Measurements from ENCODE around the gene HAT1.

The HAT1 gene

DNA sequence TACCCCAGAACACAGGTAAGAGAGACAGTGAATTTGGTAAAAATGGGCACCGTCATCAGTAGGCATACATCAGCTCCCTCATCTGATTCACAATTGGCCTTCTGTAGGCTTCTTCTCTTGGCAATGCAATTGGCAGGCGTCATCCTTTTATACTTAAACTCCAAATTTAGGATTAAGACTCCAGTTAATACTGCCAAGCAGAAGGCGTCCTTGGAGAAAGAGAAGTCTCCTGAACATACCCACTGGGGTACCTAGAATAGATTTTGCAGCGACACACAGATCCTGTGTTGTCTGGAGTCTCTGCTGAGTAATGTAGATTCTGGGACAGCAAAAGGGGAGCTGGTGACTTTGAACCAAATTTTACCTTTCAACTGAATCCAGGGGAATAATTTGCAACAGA lies 76.9 kb downstream of the HAT1 start:
- TF ChIP-seq EZH2phosphoT487 (IDR thresholded peaks at IDR 0.05; ENCODE audit: borderline replicate concordance), result no peak
- TF ChIP-seq, protein P1, sequence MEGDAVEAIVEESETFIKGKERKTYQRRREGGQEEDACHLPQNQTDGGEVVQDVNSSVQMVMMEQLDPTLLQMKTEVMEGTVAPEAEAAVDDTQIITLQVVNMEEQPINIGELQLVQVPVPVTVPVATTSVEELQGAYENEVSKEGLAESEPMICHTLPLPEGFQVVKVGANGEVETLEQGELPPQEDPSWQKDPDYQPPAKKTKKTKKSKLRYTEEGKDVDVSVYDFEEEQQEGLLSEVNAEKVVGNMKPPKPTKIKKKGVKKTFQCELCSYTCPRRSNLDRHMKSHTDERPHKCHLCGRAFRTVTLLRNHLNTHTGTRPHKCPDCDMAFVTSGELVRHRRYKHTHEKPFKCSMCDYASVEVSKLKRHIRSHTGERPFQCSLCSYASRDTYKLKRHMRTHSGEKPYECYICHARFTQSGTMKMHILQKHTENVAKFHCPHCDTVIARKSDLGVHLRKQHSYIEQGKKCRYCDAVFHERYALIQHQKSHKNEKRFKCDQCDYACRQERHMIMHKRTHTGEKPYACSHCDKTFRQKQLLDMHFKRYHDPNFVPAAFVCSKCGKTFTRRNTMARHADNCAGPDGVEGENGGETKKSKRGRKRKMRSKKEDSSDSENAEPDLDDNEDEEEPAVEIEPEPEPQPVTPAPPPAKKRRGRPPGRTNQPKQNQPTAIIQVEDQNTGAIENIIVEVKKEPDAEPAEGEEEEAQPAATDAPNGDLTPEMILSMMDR (conservative IDR thresholded peaks at IDR 0.05; ENCODE audit: low read length), result no peak
- H3K4me3 ChIP-seq (ENCODE audit: low read length, poor library complexity, severe bottlenecking), result peak overlapping the region; percentile 88

DNA sequence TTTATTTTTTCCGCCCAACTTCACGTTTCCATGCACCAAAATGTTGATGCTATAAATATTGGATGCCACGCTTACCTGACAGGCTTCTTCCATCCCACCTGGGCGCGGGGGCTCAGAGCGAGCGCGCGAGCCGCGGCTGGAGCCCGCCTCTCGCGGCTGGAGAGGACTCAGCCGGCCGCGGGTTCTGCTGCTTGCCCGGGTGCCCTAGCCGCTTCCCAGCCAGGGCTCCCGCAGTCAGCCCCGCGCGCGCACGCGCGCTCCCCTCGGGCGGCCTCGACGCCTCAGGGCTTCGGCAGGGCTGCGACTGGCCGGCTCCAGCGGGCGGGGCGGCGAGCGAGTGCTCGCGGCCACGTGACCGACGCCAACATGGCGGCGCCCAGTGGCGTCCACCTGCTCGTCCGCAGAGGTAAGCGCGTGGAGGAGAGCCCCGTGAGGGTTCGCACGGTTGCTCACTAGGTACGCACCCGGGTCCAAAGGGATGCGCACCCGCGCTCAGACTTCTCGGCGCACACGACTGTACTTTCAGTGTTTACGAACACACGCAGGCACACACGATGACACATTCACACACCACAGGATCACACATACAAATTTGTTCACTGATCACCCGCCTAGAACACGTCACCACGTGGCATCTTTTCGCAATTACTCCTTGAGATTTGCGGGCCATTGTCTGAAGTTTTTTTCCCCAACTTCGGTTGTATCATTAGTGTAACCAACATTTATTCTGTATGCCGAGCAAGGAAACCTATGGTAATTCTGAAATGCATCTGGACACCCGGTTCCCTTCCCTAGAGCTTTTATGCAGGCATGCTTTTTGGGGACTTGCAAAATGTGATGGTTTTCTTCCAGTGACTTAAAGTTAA lies 77.6 kb downstream of the HAT1 start, which contains the start of gene METAP1D:
Gene METAP1D (plus strand): TSS at position 350 of the 866 bp plus-strand sequence. CDS start 17 bp downstream, at position 367.
- Histone ChIP-seq H3F3A (ENCODE audit: low read depth) (no peaks in the 10 kb centered on the region), H3K4me1 (ENCODE audit: insufficient read depth, low read length, poor library complexity, severe bottlenecking) (peaks cover 12% of the 10 kb centered on the region), H3K9me2 (replicated peaks; ENCODE audit: low read depth, low read length) (no peaks in the 10 kb centered on the region), H3K9ac (ENCODE audit: low read depth, low read length, poor library complexity, severe bottlenecking) (peak within 1 kb of the TSS; percentile 68), H3K79me2 (ENCODE audit: insufficient read depth, low read length) (no peaks in the 10 kb centered on the region), H3K4me2 (ENCODE audit: low read depth, low read length, poor library complexity, severe bottlenecking) (peak within 1 kb of the TSS; percentile 91), H2AFZ (ENCODE audit: low read length) (peak within 1 kb of the TSS; percentile 99), H3K36me3 (ENCODE audit: insufficient read depth, low read length) (no peaks in the 10 kb centered on the region), H3K27me3 (ENCODE audit: insufficient read depth, low read length, poor library complexity, severe bottlenecking) (no peaks in the 10 kb centered on the region), H3K4me3 (ENCODE audit: low read length, poor library complexity, severe bottlenecking) (peak within 1 kb of the TSS; percentile 88), H3K9me3 (ENCODE audit: insufficient read depth, low read depth, low read length) (no peaks in the 10 kb centered on the region), H4K20me1 (ENCODE audit: insufficient read depth, low read length, poor library complexity, severe bottlenecking) (no peaks in the 10 kb centered on the region)
- TF ChIP-seq EZH2phosphoT487 (IDR thresholded peaks at IDR 0.05; ENCODE audit: borderline replicate concordance), result no peak
- TF ChIP-seq, protein P1 (conservative IDR thresholded peaks at IDR 0.05; ENCODE audit: low read length), result no peak

More for the DNA sequence above, 76.9 kb downstream of the HAT1 start:
- Histone ChIP-seq H3K36me3 (ENCODE audit: insufficient read depth, low read length) (no peaks in the 10 kb centered on the region), H3F3A (ENCODE audit: low read depth) (no peaks in the 10 kb centered on the region), H3K4me2 (ENCODE audit: low read depth, low read length, poor library complexity, severe bottlenecking) (peak overlapping the region; percentile 91), H3K4me1 (ENCODE audit: insufficient read depth, low read length, poor library complexity, severe bottlenecking) (peaks cover 12% of the 10 kb centered on the region), H3K9me3 (ENCODE audit: insufficient read depth, low read depth, low read length) (no peaks in the 10 kb centered on the region), H2AFZ (ENCODE audit: low read length) (peak overlapping the region; percentile 99), H3K9me2 (replicated peaks; ENCODE audit: low read depth, low read length) (no peaks in the 10 kb centered on the region), H3K27me3 (ENCODE audit: insufficient read depth, low read length, poor library complexity, severe bottlenecking) (no peaks in the 10 kb centered on the region), H3K79me2 (ENCODE audit: insufficient read depth, low read length) (no peaks in the 10 kb centered on the region), H3K9ac (ENCODE audit: low read depth, low read length, poor library complexity, severe bottlenecking) (peak overlapping the region; percentile 68), H4K20me1 (ENCODE audit: insufficient read depth, low read length, poor library complexity, severe bottlenecking) (no peaks in the 10 kb centered on the region)

GRCh38 chr2:172000696-172001361 lies 78.6 kb downstream of the HAT1 start:
- TF ChIP-seq, protein P1 (conservative IDR thresholded peaks at IDR 0.05; ENCODE audit: low read length), result no peak
- no peak for TF ChIP-seq EZH2phosphoT487 (IDR thresholded peaks at IDR 0.05; ENCODE audit: borderline replicate concordance)
- H3K79me2 ChIP-seq (ENCODE audit: insufficient read depth, low read length), result no peaks in the 10 kb centered on the region
- no peaks in the 10 kb centered on the region for H3K27me3 ChIP-seq (ENCODE audit: insufficient read depth, low read length, poor library complexity, severe bottlenecking)
- H3K4me3 ChIP-seq (ENCODE audit: low read length, poor library complexity, severe bottlenecking), result peak overlapping the region; percentile 88
- H3K9ac ChIP-seq (ENCODE audit: low read depth, low read length, poor library complexity, severe bottlenecking), result no peak overlapping the region
- peak overlapping the region; percentile 99; the same call in 1 of the 2 replicates for H2AFZ ChIP-seq (ENCODE audit: low read length)
- H3K9me2 ChIP-seq (replicated peaks; ENCODE audit: low read depth, low read length), result no peaks in the 10 kb centered on the region
- peak overlapping the region; percentile 91 for H3K4me2 ChIP-seq (ENCODE audit: low read depth, low read length, poor library complexity, severe bottlenecking)
- no peaks in the 10 kb centered on the region for H3K36me3 ChIP-seq (ENCODE audit: insufficient read depth, low read length)
- peaks cover 12% of the 10 kb centered on the region for H3K4me1 ChIP-seq (ENCODE audit: insufficient read depth, low read length, poor library complexity, severe bottlenecking)
- H4K20me1 ChIP-seq (ENCODE audit: insufficient read depth, low read length, poor library complexity, severe bottlenecking), result no peaks in the 10 kb centered on the region
- no peaks in the 10 kb centered on the region for H3K9me3 ChIP-seq (ENCODE audit: insufficient read depth, low read depth, low read length)
- no peaks in the 10 kb centered on the region for H3F3A ChIP-seq (ENCODE audit: low read depth)

All from Loucy (cell line).